Left colon (tissue), 2 donors: ENCODE measurements around the gene BMPR1B. TPM values are rescaled to one million over a fixed set of nuclear protein-coding genes. Genes with fewer than 3 reads are reported as not detected.

Source experiments
- ATAC-seq: fragments of 200-7000 bp; cut with Tn5 transposase; one replicate; pipeline ENCODE4 v1.9.1; 2020; ENCODE audit warnings: mild to moderate bottlenecking, moderate library complexity
- DNase-seq, 2 donors: peaks; one replicate each; pipeline ENCODE4 v3.0.0-alpha.2; 2020
- intact Hi-C, 2 donors: fragments of 100-400 bp; cut with DNase I in 1 of 2; cut with micrococcal nuclease in 1 of 2; formaldehyde crosslinking; loops; one replicate each; pipeline versions ENCODE4 v1.11.2 to v1.14.0; 2022; cut with DNase I, micrococcal nuclease
- total RNA-seq, 2 donors: library from RNA; stranded (reverse); fragmentation: NEBNext Ultra II Directional; extraction: Animal tissue kit (Norgen Biotek cat#: 25700); gene quantifications; one replicate each; pipeline ENCODE4 v1.2.1, GENCODE V29; 2021
- donor health status: DM: no; HTN: no; CAD: no.
- donor health status: DM: yes; HTN: yes; CAD: no.

Gene BMPR1B
- total RNA-seq, 2 donors from 2014 or later = 0.21 to 0.47 TPM

- no peak for DNase-seq
- ATAC-seq = no peak
- intact Hi-C loops = no loop called here
Observed at GRCh38 chr4:94979621-94980020, 221.9 kb downstream of the BMPR1B start.

GRCh38 chr4:94995684-94996394 is 238.1 kb downstream of the BMPR1B start:
- ATAC-seq = no peak
- intact Hi-C loops = no loop called here
- no peak for DNase-seq

- intact Hi-C loops = no loop called here
- DNase-seq = no peak
- no peak for ATAC-seq
Observed at GRCh38 chr4:95000076-95000648, 242.4 kb downstream of the BMPR1B start.

GRCh38 chr4:95004912-95005311 is 247.2 kb downstream of the BMPR1B start:
- intact Hi-C loops = no loop called here
- no peak for DNase-seq
- no peak for ATAC-seq

GRCh38 chr4:95007998-95008397 is 250.2 kb downstream of the BMPR1B start:
- intact Hi-C loops = no loop called here

GRCh38 chr4:95013236-95013635 is 255.5 kb downstream of the BMPR1B start:
- intact Hi-C loops = no loop called here
- ATAC-seq = no peak
- DNase-seq = no peak

More at GRCh38 chr4:95007998-95008397, 250.2 kb downstream of the BMPR1B start:
- DNase-seq = no peak
- no peak for ATAC-seq

GRCh38 chr4:95014068-95014467 is 256.3 kb downstream of the BMPR1B start:
- intact Hi-C loops = no loop called here
- ATAC-seq = no peak
- DNase-seq = no peak

GRCh38 chr4:95017305-95018064 is 259.7 kb downstream of the BMPR1B start:
- DNase-seq (no peak), ATAC-seq (no peak)
- intact Hi-C loops = no loop called here

GRCh38 chr4:95018785-95019184 is 261.0 kb downstream of the BMPR1B start:
- intact Hi-C loops = no loop called here
- no peak for DNase-seq
- no peak for ATAC-seq

GRCh38 chr4:95020521-95020920 is 262.8 kb downstream of the BMPR1B start:
- intact Hi-C loops = no loop called here
- no peak for ATAC-seq

GRCh38 chr4:95021099-95021498 is 263.3 kb downstream of the BMPR1B start:
- no peak for ATAC-seq
- intact Hi-C loops = no loop called here
- DNase-seq = no peak

More at GRCh38 chr4:95020521-95020920, 262.8 kb downstream of the BMPR1B start:
- no peak for DNase-seq

GRCh38 chr4:95023110-95023509 is 265.4 kb downstream of the BMPR1B start:
- no peak for ATAC-seq
- DNase-seq = no peak
- intact Hi-C loops = no loop called here

GRCh38 chr4:95027905-95028618 is 270.3 kb downstream of the BMPR1B start:
- DNase-seq = no peak
- no peak for ATAC-seq
- intact Hi-C loops = no loop called here

- intact Hi-C loops = no loop called here
- DNase-seq (no peak), ATAC-seq (no peak)
Observed at GRCh38 chr4:95038791-95039190, 281.0 kb downstream of the BMPR1B start.

- intact Hi-C loops = no loop called here
- DNase-seq (no peak), ATAC-seq (no peak)
Observed at GRCh38 chr4:95044324-95044837, 286.6 kb downstream of the BMPR1B start.

GRCh38 chr4:95045429-95045828 is 287.7 kb downstream of the BMPR1B start:
- no peak for ATAC-seq
- intact Hi-C loops = no loop called here
- DNase-seq = no peak

GRCh38 chr4:95048296-95048695 is 290.5 kb downstream of the BMPR1B start:
- no peak for ATAC-seq
- intact Hi-C loops = no loop called here

GRCh38 chr4:95049551-95050233 is 291.9 kb downstream of the BMPR1B start:
- DNase-seq (no peak), ATAC-seq (no peak)
- intact Hi-C loops = no loop called here

More at GRCh38 chr4:95048296-95048695, 290.5 kb downstream of the BMPR1B start:
- DNase-seq = no peak
